GM12878 (cell line): Measurements from ENCODE around the gene LMAN2. TPM values are rescaled to one million over a fixed set of nuclear protein-coding genes. Genes with fewer than 3 reads are reported as not detected.

Source experiments
- ATAC-seq: fragments of 200-7000 bp; cut with Tn5 transposase; 3 replicates; pipeline ENCODE4 v1.9.1; 2020; ENCODE audit warnings: mild to moderate bottlenecking, moderate library complexity
- BruUV-seq: library from RNA; stranded (reverse); fragments of 400-500 nt; replicated peaks from 2 replicates; lab custom pipeline; 2021; lab: Mats Ljungman, UMichigan
- CTCF ChIA-PET: fragments of 300-600 bp; sonication (Branson Sonifier 250); formaldehyde crosslinking; extraction: SDS; loops from one replicate; lab custom pipeline; 2021; ENCODE audit warnings: inconsistent platforms; lab: Yijun Ruan, JAX
- POLR2A ChIA-PET: fragments of 350-600 bp; formaldehyde crosslinking; extraction: SDS; loops from one replicate; lab custom pipeline; 2021; ENCODE audit warnings: inconsistent platforms; lab: Charles Lee
- RAD21 ChIA-PET: fragments of 300-600 bp; sonication (Branson Sonifier 250); formaldehyde crosslinking; loops from one replicate; lab custom pipeline; 2023; ENCODE audit warnings: antibody characterized with exemption; ENCODE audit not compliant: unreplicated experiment; lab: Charles Lee
- SMC1A ChIA-PET: fragments of 300-600 bp; sonication (Branson Sonifier 250); formaldehyde crosslinking; loops from one replicate; lab custom pipeline; 2023; ENCODE audit not compliant: unreplicated experiment, uncharacterized antibody; lab: Charles Lee
- DNase-seq: peaks from one replicate; pipeline ENCODE4 v3.0.0-alpha.2; 2011; ENCODE audit warnings: low read depth, low spot score
- FAIRE-seq: peaks from 3 replicates; lab custom pipeline; 2011; peaks lifted over from hg19 to GRCh38; lab: Jason Lieb, UNC
- H2AFZ ChIP-seq: 2 replicates; pipeline ENCODE4 v1.6.0; 2011; ENCODE audit warnings: low read depth, low read length, control low read depth; ENCODE audit not compliant: control insufficient read depth
- H3K27ac ChIP-seq: 2 replicates; pipeline ENCODE4 v1.5.1; 2011; ENCODE audit warnings: control low read depth; ENCODE audit not compliant: control insufficient read depth, insufficient read depth
- H3K27me3 ChIP-seq, 2 experiments: replicated peaks in 1 of 2; 2 replicates each; pipeline versions ENCODE4 v1.6.0 to v1.6.1; 2011; ENCODE audit warnings: low read length in 1 of 2; ENCODE audit not compliant: control insufficient read depth in 2 of 2, insufficient read depth in 2 of 2
- H3K36me3 ChIP-seq, 2 experiments: 2 replicates each; pipeline ENCODE4 v1.5.1; 2011; ENCODE audit warnings: low read length in 1 of 2; ENCODE audit not compliant: control insufficient read depth in 2 of 2, insufficient read depth in 2 of 2
- H3K4me1 ChIP-seq: 2 replicates; pipeline ENCODE4 v1.6.1; 2011; ENCODE audit warnings: mild to moderate bottlenecking, low read length, moderate library complexity, mixed read lengths; ENCODE audit not compliant: control insufficient read depth, insufficient read depth
- H3K4me2 ChIP-seq: 2 replicates; pipeline ENCODE4 v1.6.0; 2011; ENCODE audit warnings: control low read depth; ENCODE audit not compliant: control insufficient read depth, insufficient read depth
- H3K4me3 ChIP-seq: fragments of 200-600 bp; sonication (generic); 2 replicates; pipeline ENCODE4 v1.5.1; 2016
- H3K79me2 ChIP-seq: 2 replicates; pipeline ENCODE4 v1.6.0; 2011; ENCODE audit warnings: low read length; ENCODE audit not compliant: control insufficient read depth, insufficient read depth
- H3K9ac ChIP-seq: 2 replicates; pipeline ENCODE4 v1.8.0; 2011; ENCODE audit warnings: low read length, control low read depth, mixed read lengths; ENCODE audit not compliant: control insufficient read depth, insufficient read depth
- H3K9me3 ChIP-seq: replicated peaks from 3 replicates; pipeline ENCODE4 v1.5.1; 2011; ENCODE audit warnings: mild to moderate bottlenecking, low read length; ENCODE audit not compliant: control insufficient read depth, insufficient read depth
- H4K20me1 ChIP-seq: 2 replicates; pipeline ENCODE4 v1.6.0; 2011; ENCODE audit not compliant: control insufficient read depth, insufficient read depth
- CHD2 ChIP-seq: IDR thresholded peaks from 2 replicates; pipeline ENCODE4 v1.6.1; 2011; ENCODE audit warnings: low read depth, low read length, improper control_type of control experiment, borderline replicate concordance
- WGBS: methylation state at CpG from one replicate; pipeline ENCODE4 v1.1.6; 2016; ENCODE audit warnings: low lambda C conversion rate; ENCODE audit not compliant: insufficient replicate concordance, insufficient coverage; ENCODE audit errors: missing lambda C conversion rate; 5-methylcytosine and 5-hydroxymethylcytosine counted together
- in situ Hi-C: fragments of 300-500 bp; cut with MboI; formaldehyde crosslinking; loops from 9 replicates; pipeline ENCODE4 v1.14.3; 2018; ENCODE audit warnings: mixed read lengths
- intact Hi-C: fragments of 100-400 bp; cut with micrococcal nuclease; formaldehyde crosslinking; loops from one replicate; pipeline ENCODE4 v1.14.2; 2022; ENCODE audit not compliant: unreplicated experiment
- polyA plus RNA-seq, 11 experiments: library from polyadenylated mRNA; depleted of rRNA in 4 of 11; unstranded in 6 of 11; stranded (reverse) in 5 of 11; fragments of >200 nt; fragmentation: Nextera tagmentation in 4 of 11; fragmentation: Illumina TruSeq in 1 of 11; extraction: Ambion mirVana in 4 of 11; extraction: Trizol in 1 of 11; gene quantifications; 1 replicate in 1 of 11; 2 replicates in 10 of 11; pipeline versions ENCODE4 v1.2.1 to v1.2.3, GENCODE V29; 2011 to 2016; ENCODE audit warnings: inconsistent platforms in 2 of 11, missing spikeins in 2 of 11, low read depth in 1 of 11
- total RNA-seq, 4 experiments: library from RNA; depleted of rRNA in 3 of 4; stranded (reverse); fragments of >200 nt in 3 of 4; fragmentation: Illumina TruSeq in 1 of 4; extraction: Trizol in 1 of 4; gene quantifications; 2 replicates each; pipeline versions ENCODE4 v1.2.1 to v1.2.3, GENCODE V29; 2013 to 2021
- TF ChIP-seq, protein P1 (sequence below), 3 experiments: IDR thresholded peaks in 2 of 3; conservative IDR thresholded peaks in 1 of 3; 2 replicates each; pipeline ENCODE4 v1.5.1; 2011; ENCODE audit warnings: low read depth in 3 of 3, low read length in 3 of 3, mild to moderate bottlenecking in 3 of 3, control low read depth in 2 of 3, moderate library complexity in 2 of 3, inconsistent platforms in 1 of 3, mixed read lengths in 1 of 3; ENCODE audit not compliant: control insufficient read depth in 2 of 3, insufficient read depth in 1 of 3; ENCODE audit errors: extremely low read depth in 1 of 3
- TF ChIP-seq, protein P2 (sequence below): fragments of 450-650 bp; IDR thresholded peaks from 2 replicates; pipeline ENCODE4 v1.6.1; 2017; ENCODE audit warnings: mild to moderate bottlenecking

LMAN2 gene
- total and polyA plus RNA-seq, 10 of the 15 experiments (the other 5 are each of a cell fraction or from before 2014, with no cell fraction given), result 2.4 to 264 (median 147) TPM

DNA sequence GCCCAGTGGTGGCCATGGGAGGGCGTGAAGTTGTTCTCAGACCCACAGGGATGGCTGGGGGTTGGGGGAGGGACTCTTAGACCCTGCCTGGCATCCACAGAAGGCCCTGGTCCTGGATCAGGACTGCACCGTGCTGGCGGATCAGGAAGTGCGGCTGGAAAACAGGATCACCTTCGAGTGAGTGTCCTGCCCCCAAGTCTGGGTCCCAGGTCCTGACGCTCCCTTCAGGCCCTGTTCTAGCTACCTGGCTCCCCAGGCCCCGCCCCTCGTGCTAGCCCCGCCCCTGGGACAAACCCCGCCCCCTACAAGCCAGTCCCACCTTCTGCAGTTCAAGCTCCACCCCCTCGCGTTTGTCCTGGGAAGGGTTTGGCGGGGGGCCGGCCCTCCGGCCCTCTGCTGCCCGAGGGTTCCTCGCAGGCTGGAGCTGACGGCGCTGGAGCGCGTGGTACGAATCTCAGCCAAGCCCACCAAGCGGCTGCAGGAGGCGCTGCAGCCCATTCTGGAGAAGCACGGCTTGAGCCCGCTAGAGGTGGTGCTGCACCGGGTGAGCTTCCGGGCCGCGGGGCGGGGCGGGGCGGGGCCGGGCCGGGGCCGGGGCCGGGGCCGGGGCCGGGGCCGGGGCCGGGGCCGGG, 19.1 kb upstream of the LMAN2 start:
- no peak for FAIRE-seq

More for the DNA sequence above, 19.1 kb upstream of the LMAN2 start:
- Histone ChIP-seq H3K4me3 (no peak overlapping the region), H3K27ac (no peak overlapping the region), H3K9me3 (no peaks in the 10 kb centered on the region), H3K27me3 (no peaks in the 10 kb centered on the region), H2AFZ (no peak overlapping the region), H3K9ac (no peak overlapping the region), H3K36me3 (peaks cover 14 to 17% of the 10 kb centered on the region in 2 experiments), H3K4me2 (no peak overlapping the region), H3K4me1 (peaks cover 28% of the 10 kb centered on the region), H3K79me2 (peaks cover under 1% of the 10 kb centered on the region), H4K20me1 (no peaks in the 10 kb centered on the region)
- in situ Hi-C loops, result no loop called here
- WGBS, result 52% methylated on average over 23 of the region's 42 CpGs
- RAD21 ChIA-PET, result interaction anchor here (0.6 to 3.0 kb wide), 14 partner anchors 9 to 86 kb away, joined by 3 to 46 read pairs (median 4); no protein-coding TSS in a partner anchor
- intact Hi-C loops, result no loop called here
- DNase-seq, result no peak
- no TSS peak for BruUV-seq
- TF ChIP-seq, protein P1, sequence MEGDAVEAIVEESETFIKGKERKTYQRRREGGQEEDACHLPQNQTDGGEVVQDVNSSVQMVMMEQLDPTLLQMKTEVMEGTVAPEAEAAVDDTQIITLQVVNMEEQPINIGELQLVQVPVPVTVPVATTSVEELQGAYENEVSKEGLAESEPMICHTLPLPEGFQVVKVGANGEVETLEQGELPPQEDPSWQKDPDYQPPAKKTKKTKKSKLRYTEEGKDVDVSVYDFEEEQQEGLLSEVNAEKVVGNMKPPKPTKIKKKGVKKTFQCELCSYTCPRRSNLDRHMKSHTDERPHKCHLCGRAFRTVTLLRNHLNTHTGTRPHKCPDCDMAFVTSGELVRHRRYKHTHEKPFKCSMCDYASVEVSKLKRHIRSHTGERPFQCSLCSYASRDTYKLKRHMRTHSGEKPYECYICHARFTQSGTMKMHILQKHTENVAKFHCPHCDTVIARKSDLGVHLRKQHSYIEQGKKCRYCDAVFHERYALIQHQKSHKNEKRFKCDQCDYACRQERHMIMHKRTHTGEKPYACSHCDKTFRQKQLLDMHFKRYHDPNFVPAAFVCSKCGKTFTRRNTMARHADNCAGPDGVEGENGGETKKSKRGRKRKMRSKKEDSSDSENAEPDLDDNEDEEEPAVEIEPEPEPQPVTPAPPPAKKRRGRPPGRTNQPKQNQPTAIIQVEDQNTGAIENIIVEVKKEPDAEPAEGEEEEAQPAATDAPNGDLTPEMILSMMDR (IDR thresholded peaks at IDR 0.05 in 2 of 3, conservative IDR thresholded peaks at IDR 0.05 in 1 of 3; ENCODE audit: control insufficient read depth in 2 of 3, extremely low read depth in 1 of 3, insufficient read depth in 1 of 3, low read depth in 3 of 3, low read length in 3 of 3), result peak; percentile 9 to 52 (median 45); a peak in 4 of 6 replicates
- TF ChIP-seq CHD2, result no peak
- TF ChIP-seq, protein P2, sequence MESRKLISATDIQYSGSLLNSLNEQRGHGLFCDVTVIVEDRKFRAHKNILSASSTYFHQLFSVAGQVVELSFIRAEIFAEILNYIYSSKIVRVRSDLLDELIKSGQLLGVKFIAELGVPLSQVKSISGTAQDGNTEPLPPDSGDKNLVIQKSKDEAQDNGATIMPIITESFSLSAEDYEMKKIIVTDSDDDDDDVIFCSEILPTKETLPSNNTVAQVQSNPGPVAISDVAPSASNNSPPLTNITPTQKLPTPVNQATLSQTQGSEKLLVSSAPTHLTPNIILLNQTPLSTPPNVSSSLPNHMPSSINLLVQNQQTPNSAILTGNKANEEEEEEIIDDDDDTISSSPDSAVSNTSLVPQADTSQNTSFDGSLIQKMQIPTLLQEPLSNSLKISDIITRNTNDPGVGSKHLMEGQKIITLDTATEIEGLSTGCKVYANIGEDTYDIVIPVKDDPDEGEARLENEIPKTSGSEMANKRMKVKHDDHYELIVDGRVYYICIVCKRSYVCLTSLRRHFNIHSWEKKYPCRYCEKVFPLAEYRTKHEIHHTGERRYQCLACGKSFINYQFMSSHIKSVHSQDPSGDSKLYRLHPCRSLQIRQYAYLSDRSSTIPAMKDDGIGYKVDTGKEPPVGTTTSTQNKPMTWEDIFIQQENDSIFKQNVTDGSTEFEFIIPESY, result peak; percentile 40; the same call in 1 of the 2 replicates
- CTCF ChIA-PET, result interaction anchor here (0.9 to 6.0 kb wide), 21 partner anchors 9 to 257 kb away, joined by 3 to 88 read pairs (median 5); partner anchors contain the start of genes LMAN2, MXD3, RGS14 and SLC34A1
- POLR2A ChIA-PET, result interaction anchor here (0.5 to 2.7 kb wide), 12 partner anchors 8 to 845 kb away, joined by 3 to 11 read pairs (median 4); partner anchors contain the start of genes PRR7 and RGS14
- ATAC-seq, result peak; percentile 87
- SMC1A ChIA-PET, result interaction anchor here (0.7 to 2.6 kb wide), 14 partner anchors 8 to 257 kb away, joined by 3 to 25 read pairs (median 4); partner anchors contain the start of genes LMAN2, RGS14 and SLC34A1
